GM18873 (cell line): ENCODE results near the gene SPTA1.

Source experiments
- ATAC-seq: cut with Tn5 transposase; IDR thresholded peaks from one replicate; pipeline ENCODE4 v1.9.1; 2021; ENCODE audit warnings: mild to moderate bottlenecking, moderate library complexity, moderate number of reproducible peaks; ENCODE audit not compliant: unreplicated experiment, low FRiP score

Gene SPTA1

DNA sequence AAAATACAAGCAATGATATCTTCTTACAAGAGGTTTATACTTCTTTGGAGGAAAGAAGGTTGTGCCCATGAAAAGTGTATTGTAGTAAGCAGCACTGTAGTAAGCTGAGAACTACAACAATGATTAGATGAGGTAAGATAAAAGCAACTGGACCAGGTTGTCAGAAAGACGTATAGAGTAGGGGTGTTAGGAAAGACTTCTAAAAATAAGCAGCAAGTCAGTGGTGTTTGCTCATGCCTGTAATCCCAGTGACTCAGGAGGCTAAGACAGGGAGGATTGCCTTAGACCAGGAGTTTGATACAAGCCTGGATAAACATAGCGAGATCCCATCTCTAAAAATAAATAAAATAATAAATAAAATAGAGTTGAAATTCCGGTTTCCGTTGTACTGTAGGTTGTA is 102.6 kb downstream of the SPTA1 start:
- no peak for ATAC-seq

DNA sequence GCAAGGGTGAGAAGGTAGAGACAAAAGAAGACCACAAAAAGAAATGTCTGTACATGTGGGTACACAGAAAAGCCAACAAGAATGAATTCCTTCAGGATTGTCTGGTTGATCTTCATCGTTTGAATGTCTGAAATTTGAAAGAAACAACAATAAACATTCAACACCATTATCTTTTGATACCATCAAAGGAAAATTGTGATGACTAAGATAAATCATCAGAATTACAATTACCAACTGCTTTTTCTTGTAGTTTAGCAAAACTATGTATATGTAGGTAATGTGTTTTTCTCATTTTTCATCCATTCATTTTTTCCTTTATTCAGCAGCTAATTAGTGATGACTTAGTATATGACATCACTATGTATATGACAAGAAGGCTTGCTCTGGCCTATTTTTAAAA is 106.8 kb downstream of the SPTA1 start, which contains the start of gene OR10X1:
Gene OR10X1 (minus strand): TSS at position 167 of the 400 bp plus-strand sequence. CDS start 0 bp downstream, at position 167.
- no peak for ATAC-seq

DNA sequence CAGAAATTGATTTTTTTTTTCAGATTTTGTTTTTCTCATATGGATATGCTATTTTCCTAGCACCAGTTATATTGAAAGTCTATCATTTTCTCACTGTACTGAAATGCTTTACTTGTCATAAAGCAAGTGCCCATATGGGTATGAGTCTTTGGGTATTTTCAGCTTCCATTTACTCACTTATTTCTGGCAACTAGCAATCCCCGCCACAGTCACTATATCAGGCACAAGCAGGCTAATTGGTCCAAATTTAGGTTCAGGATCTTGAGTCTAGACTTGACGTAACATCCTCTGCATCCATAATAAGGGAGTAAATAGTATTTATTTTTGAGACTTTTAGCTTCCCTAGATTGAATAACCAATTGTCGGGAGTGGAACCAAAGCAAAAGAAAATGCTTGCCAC is 109.0 kb downstream of the SPTA1 start:
- no peak for ATAC-seq

DNA sequence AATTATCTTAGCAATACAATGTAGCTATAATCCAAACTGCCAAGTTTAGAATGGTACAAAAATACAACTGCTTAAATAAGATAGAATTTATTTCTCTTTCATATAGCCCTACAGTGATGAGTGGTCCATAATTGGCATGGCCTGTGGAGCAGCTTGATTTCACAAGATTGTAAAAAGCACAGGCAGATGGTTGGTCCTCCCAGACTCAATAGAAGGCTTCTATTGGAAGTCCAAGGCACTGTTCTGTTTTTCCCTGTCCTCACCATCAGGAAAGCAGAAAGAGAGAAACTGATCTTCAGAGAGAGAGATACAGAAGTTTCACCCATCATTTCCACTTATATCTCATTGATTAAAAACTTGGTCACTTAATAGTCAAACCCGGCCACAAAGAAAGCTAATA is 114.3 kb downstream of the SPTA1 start:
- ATAC-seq, result no peak

DNA sequence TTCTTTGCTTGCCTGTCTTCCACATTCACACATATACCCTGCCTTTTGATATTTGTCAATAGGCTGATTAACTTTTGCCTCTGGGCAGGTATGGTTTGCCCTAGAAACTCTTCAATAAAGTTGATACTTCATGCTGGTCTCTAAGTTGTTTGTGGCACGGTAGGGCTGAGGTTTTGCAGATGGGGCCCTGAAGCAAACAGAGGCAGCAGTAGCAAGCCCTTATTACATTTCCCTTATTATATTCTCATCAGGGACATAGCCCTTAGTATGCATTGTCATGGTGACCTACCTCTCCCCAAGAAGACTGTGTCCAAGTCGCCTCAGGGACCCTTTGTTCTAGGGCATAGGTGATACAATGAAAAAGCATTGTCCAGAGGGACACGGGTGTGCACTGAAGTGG is 116.0 kb downstream of the SPTA1 start, which contains the start of gene OR6P1:
Gene OR6P1 (minus strand): TSS at position 101 of the 400 bp plus-strand sequence. CDS start 6,976 bp downstream, outside the sequence.
- no peak for ATAC-seq

DNA sequence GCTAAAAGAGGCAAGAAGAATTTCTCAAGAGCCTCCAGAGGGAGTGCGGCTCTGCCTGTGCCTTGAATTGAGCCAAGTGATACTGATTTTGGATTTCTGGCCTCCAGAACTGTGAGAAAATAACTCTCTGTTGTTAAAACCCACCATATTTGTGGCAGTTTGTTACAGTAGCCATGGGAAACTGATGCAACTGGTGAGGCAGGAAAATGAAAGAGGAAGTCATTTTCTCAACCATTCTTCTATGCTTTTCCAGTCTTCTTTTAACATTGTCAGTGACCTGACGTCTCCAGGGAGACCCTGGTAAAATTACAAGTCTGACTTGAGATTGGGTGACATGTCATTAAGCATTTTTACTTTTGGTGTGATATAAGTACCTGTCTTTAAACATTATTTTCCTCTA is 121.9 kb downstream of the SPTA1 start:
- ATAC-seq, result no peak

DNA sequence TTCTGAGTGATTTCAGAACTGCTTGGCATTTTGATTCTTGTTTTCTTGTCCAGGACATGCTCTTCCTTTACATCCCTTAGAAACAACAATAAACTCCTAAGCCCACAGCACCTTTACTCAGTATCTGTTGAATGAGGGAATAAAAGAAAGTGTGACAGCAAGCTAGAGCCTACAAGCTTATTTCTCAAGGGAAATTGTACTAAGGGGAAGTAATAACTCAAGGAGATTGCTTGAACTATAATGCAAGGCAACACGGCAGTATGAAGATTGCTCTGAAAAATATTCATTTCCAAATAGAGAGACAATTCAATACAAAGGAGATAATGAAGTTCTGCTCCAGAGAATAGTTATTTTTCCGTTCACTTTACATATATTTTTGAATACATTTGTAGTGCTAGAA is 122.7 kb downstream of the SPTA1 start:
- no peak for ATAC-seq
